Psoas muscle (tissue), 8 donors: ENCODE results near the gene HSPG2. TPM values are rescaled to one million over a fixed set of nuclear protein-coding genes. Genes with fewer than 3 reads are reported as not detected.

Experiments
- ATAC-seq, 4 donors: fragments of 200-7000 bp; cut with Tn5 transposase; one replicate each; pipeline ENCODE4 v1.9.1; 2020; ENCODE audit warnings: moderate library complexity in 3 of 4, mild to moderate bottlenecking in 2 of 4
- DNase-seq, 2 donors: peaks; one replicate each; pipeline ENCODE4 v3.0.0-alpha.2; 2020
- H3K27ac ChIP-seq: fragments of 200-600 bp; one replicate; pipeline ENCODE4 v1.8.0; 2022
- H3K27me3 ChIP-seq, 3 donors: fragments of 200-600 bp in 1 of 3; one replicate each; pipeline versions ENCODE4 v1.6.1 to v1.8.0; 2013 to 2022; ENCODE audit warnings: low read length in 2 of 3, mild to moderate bottlenecking in 2 of 3, moderate library complexity in 1 of 3; ENCODE audit not compliant: insufficient read depth in 3 of 3
- H3K36me3 ChIP-seq, 2 donors: fragments of 200-600 bp in 1 of 2; one replicate each; pipeline versions ENCODE4 v1.6.1 to v1.8.0; 2013 to 2022; ENCODE audit warnings: low read depth in 1 of 2, mild to moderate bottlenecking in 1 of 2, moderate library complexity in 1 of 2; ENCODE audit not compliant: insufficient read depth in 1 of 2
- H3K4me1 ChIP-seq: fragments of 200-600 bp; one replicate; pipeline ENCODE4 v1.8.0; 2022
- H3K4me3 ChIP-seq: fragments of 200-600 bp; one replicate; pipeline ENCODE4 v1.8.0; 2022; ENCODE audit warnings: mild to moderate bottlenecking
- H3K9me3 ChIP-seq: fragments of 200-600 bp; one replicate; pipeline ENCODE4 v1.8.0; 2022
- CTCF ChIP-seq: fragments of 200-600 bp; IDR thresholded peaks from one replicate; pipeline ENCODE4 v1.8.0; 2022; ENCODE audit warnings: antibody characterized with exemption
- WGBS, 3 donors: extraction: QIAGEN DNeasy Blood & Tissue Kit; methylation state at CpG; one replicate each; pipeline versions ENCODE4 v1.1.6 to v1.1.7; 2013; 5-methylcytosine and 5-hydroxymethylcytosine counted together
- intact Hi-C, 2 donors: fragments of 100-400 bp; cut with DNase I; formaldehyde crosslinking; loops; one replicate each; pipeline versions ENCODE4 v1.11.0 to v1.14.2; 2022
- polyA plus RNA-seq, 3 donors: library from polyadenylated mRNA; stranded (reverse); fragments of 200-250 nt; gene quantifications; one replicate each; pipeline ENCODE4 v1.2.3, GENCODE V29; 2013
- total RNA-seq, 4 donors: library from RNA; stranded (reverse); fragmentation: NEBNext Ultra II Directional in 2 of 4; extraction: Animal tissue kit (Norgen Biotek cat#: 25700) in 2 of 4; gene quantifications; one replicate each; pipeline versions ENCODE4 v1.2.1 to v1.2.4, GENCODE V29; 2021 to 2023
- donor health status: healthy with polysubstance abuse.
- donor health status: DM: no; HTN: no; CAD: no; lungs with moderate emphysema.
- donor health status: Bipolar disorder and iron deficiency.
- donor health status: healthy.
- donor health status: DM: yes; HTN: yes; CAD: no.
- donor health status: DM: no; HTN: no; CAD: no.
- donor health status: DM: no; HTN: no; CAD: no.
- donor health status: DM: yes; HTN: yes; CAD: no.

The HSPG2 gene
- total and polyA plus RNA-seq, 7 donors = 24.5 to 168 (median 102) TPM

- H3K4me1 ChIP-seq = no peaks in the 10 kb centered on the region
- 95 to 96% (median 96%) methylated on average over 9 to 10 of the region's 10 CpGs for WGBS, 3 donors
- DNase-seq = no peak
- no peak for TF ChIP-seq CTCF
- H3K36me3 ChIP-seq = peaks cover 5 to 90% of the 10 kb centered on the region in 2 donors
- no peaks in the 10 kb centered on the region for H3K9me3 ChIP-seq
- no peaks in the 10 kb centered on the region for H3K27me3 ChIP-seq
- intact Hi-C loops = no loop called here
- no peak for ATAC-seq
- no peak overlapping the region for H3K4me3 ChIP-seq
- H3K27ac ChIP-seq = no peak overlapping the region
Observed at GRCh38 chr1:21859669-21860179, 77.4 kb downstream of the HSPG2 start.

GRCh38 chr1:21857840-21858670 lies 79.1 kb downstream of the HSPG2 start:
- Histone ChIP-seq H3K27me3 (no peaks in the 10 kb centered on the region), H3K4me3 (no peak overlapping the region), H3K27ac (no peak overlapping the region), H3K4me1 (no peaks in the 10 kb centered on the region), H3K9me3 (no peaks in the 10 kb centered on the region), H3K36me3 (peaks cover 5 to 95% of the 10 kb centered on the region in 2 donors)
- WGBS, 3 donors = 80 to 83% (median 81%) methylated on average over 15 of the region's 15 CpGs
- TF ChIP-seq CTCF = no peak
- DNase-seq = no peak
- no peak for ATAC-seq
- intact Hi-C loops = no loop called here

- WGBS, 3 donors = 88 to 94% (median 90%) methylated on average over 14 of the region's 14 CpGs
- Histone ChIP-seq H3K9me3 (no peaks in the 10 kb centered on the region), H3K4me1 (no peaks in the 10 kb centered on the region), H3K27ac (no peak overlapping the region), H3K36me3 (peaks cover 5 to 100% of the 10 kb centered on the region in 2 donors), H3K27me3 (no peaks in the 10 kb centered on the region), H3K4me3 (no peak overlapping the region)
- intact Hi-C loops = no loop called here
- TF ChIP-seq CTCF = no peak
- no peak for DNase-seq
- no peak for ATAC-seq
Observed at GRCh38 chr1:21857142-21857839, 79.8 kb downstream of the HSPG2 start.

- Histone ChIP-seq H3K4me3 (no peak overlapping the region), H3K9me3 (no peaks in the 10 kb centered on the region), H3K27ac (no peak overlapping the region), H3K36me3 (peaks cover 0 to 100% of the 10 kb centered on the region in 2 donors), H3K4me1 (no peaks in the 10 kb centered on the region), H3K27me3 (no peaks in the 10 kb centered on the region)
- no peak for TF ChIP-seq CTCF
- 86 to 89% (median 87%) methylated on average over 34 to 35 of the region's 35 CpGs for WGBS, 3 donors
- intact Hi-C loops = no loop called here
- ATAC-seq (peak in 1 of 4 donors; percentile 12), DNase-seq (peak in 1 of 2 donors; percentile 52)
Observed at GRCh38 chr1:21855257-21856096, 81.6 kb downstream of the HSPG2 start.
